K562 (cell line): ENCODE data around the gene HES4. TPM values are rescaled to one million over a fixed set of nuclear protein-coding genes. Genes with fewer than 3 reads are reported as not detected.

Experiments used
- DDX20 ChIP-seq: fragments of 450-650 bp; IDR thresholded peaks from 2 replicates; pipeline ENCODE4 v1.6.1; 2016; ENCODE audit warnings: missing genetic modification characterization, low read depth, mild to moderate bottlenecking, missing compliant biosample characterization, moderate library complexity
- E2F3 ChIP-seq: fragments of 250-450 bp; sonication (Bioruptor Pico); IDR thresholded peaks from 2 replicates; pipeline ENCODE4 v1.4.0; 2020; ENCODE audit warnings: mild to moderate bottlenecking
- ELF4 ChIP-seq: fragments of 450-650 bp; formaldehyde crosslinking; IDR thresholded peaks from 2 replicates; pipeline ENCODE4 v1.4.0; 2022; ENCODE audit warnings: missing genetic modification characterization
- ETS1 ChIP-seq: conservative IDR thresholded peaks from 2 replicates; pipeline ENCODE4 v1.6.1; 2011; ENCODE audit warnings: low read depth, mild to moderate bottlenecking, low read length; ENCODE audit not compliant: control insufficient read depth
- HMG20B ChIP-seq: fragments of 250-450 bp; sonication (Bioruptor Pico); IDR thresholded peaks from 2 replicates; pipeline ENCODE4 v1.5.0; 2021; ENCODE audit warnings: mild to moderate bottlenecking
- MAFK ChIP-seq: IDR thresholded peaks from 2 replicates; pipeline ENCODE4 v1.6.1; 2011; ENCODE audit warnings: low read length, improper control_type of control experiment
- MAX ChIP-seq: sonication (generic); formaldehyde crosslinking; IDR thresholded peaks from 2 replicates; pipeline ENCODE4 v1.9.0; 2022; ENCODE audit warnings: mild to moderate bottlenecking, missing genetic modification reagents
- MBD1 ChIP-seq: fragments of 250-450 bp; sonication (Bioruptor Pico); IDR thresholded peaks from 2 replicates; pipeline ENCODE4 v1.8.0; 2022; ENCODE audit warnings: inconsistent platforms
- MECOM ChIP-seq: fragments of 250-450 bp; sonication (Bioruptor Pico); IDR thresholded peaks from 2 replicates; pipeline ENCODE4 v1.8.0; 2022; ENCODE audit warnings: inconsistent platforms
- PKNOX1 ChIP-seq: fragments of 450-650 bp; IDR thresholded peaks from 2 replicates; pipeline ENCODE4 v1.6.1; 2016
- USF2 ChIP-seq: sonication (generic); formaldehyde crosslinking; IDR thresholded peaks from 2 replicates; pipeline ENCODE4 v1.5.0; 2020; ENCODE audit warnings: missing genetic modification reagents
- ZBTB12 ChIP-seq: fragments of 250-450 bp; sonication (Bioruptor Pico); IDR thresholded peaks from 2 replicates; pipeline ENCODE4 v1.4.0; 2020
- ZMIZ1 ChIP-seq, 2 experiments: fragments of 150-350 bp in 1 of 2; IDR thresholded peaks; 2 replicates each; pipeline ENCODE4 v1.6.1; 2012 to 2016; ENCODE audit warnings: low read depth in 2 of 2, low read length in 2 of 2, mild to moderate bottlenecking in 1 of 2, moderate library complexity in 1 of 2
- ZNF274 ChIP-seq: IDR thresholded peaks from 2 replicates; pipeline ENCODE4 v1.6.1; 2011; ENCODE audit warnings: low read depth, mild to moderate bottlenecking, low read length, moderate library complexity, borderline replicate concordance
- ZNF354B ChIP-seq: fragments of 250-450 bp; sonication (Bioruptor Pico); IDR thresholded peaks from 2 replicates; pipeline ENCODE4 v1.4.0; 2020
- ZNF699 ChIP-seq: fragments of 250-450 bp; sonication (Bioruptor Pico); IDR thresholded peaks from 2 replicates; pipeline ENCODE4 v1.8.0; 2021; ENCODE audit warnings: mild to moderate bottlenecking, moderate library complexity; ENCODE audit not compliant: insufficient replicate concordance
- ZNF717 ChIP-seq: fragments of 250-450 bp; sonication (Bioruptor Pico); IDR thresholded peaks from 2 replicates; pipeline ENCODE4 v1.5.0; 2021
- ZZZ3 ChIP-seq: fragments of 450-650 bp; IDR thresholded peaks from 2 replicates; pipeline ENCODE4 v1.6.1; 2016; ENCODE audit warnings: antibody characterized with exemption, mild to moderate bottlenecking, moderate library complexity
- polyA plus RNA-seq, 8 experiments: library from polyadenylated mRNA; depleted of rRNA in 4 of 8; stranded (reverse) in 5 of 8; unstranded in 3 of 8; fragments of >200 nt; fragmentation: Nextera tagmentation in 2 of 8; fragmentation: Illumina TruSeq in 1 of 8; extraction: Ambion mirVana in 2 of 8; extraction: Trizol in 1 of 8; gene quantifications; 2 replicates each; pipeline versions ENCODE4 v1.2.1 to v1.2.3, GENCODE V29; 2011 to 2014; ENCODE audit warnings: inconsistent platforms in 1 of 8, missing spikeins in 1 of 8
- total RNA-seq, 7 experiments: library from RNA; depleted of rRNA in 6 of 7; stranded (reverse); fragments of >200 nt in 6 of 7; fragmentation: Illumina TruSeq in 2 of 7; extraction: Trizol in 2 of 7; gene quantifications; 2 replicates each; pipeline versions ENCODE4 v1.2.1 to v1.2.3, GENCODE V29; 2011 to 2021; ENCODE audit warnings: low replicate concordance in 1 of 7

HES4 gene
- total and polyA plus RNA-seq, 9 of the 15 experiments (the other 6 are each of a cell fraction or from before 2014, with no cell fraction given), result 0.21 to 43.7 (median 5.3) TPM; not detected in 2

GRCh38 chr1:1000357-1001056 lies 610 bp upstream of the HES4 start (continued):
- no peak for TF ChIP-seq ZMIZ1 (IDR thresholded peaks at IDR 0.05; ENCODE audit: low read depth in 2 of 2, low read length in 2 of 2)
- TF ChIP-seq MBD1 (CRISPR knock-in tag), result no peak
- TF ChIP-seq USF2 (CRISPR knock-in tag), result peak; percentile 83
- TF ChIP-seq MAFK, result no peak
- peak; percentile 61; the same call in 1 of the 2 replicates for TF ChIP-seq MECOM (CRISPR knock-in tag)
- no peak for TF ChIP-seq HMG20B (CRISPR knock-in tag)
- TF ChIP-seq ELF4 (CRISPR knock-in tag), result 0 out of 2 replicates have a peak, but pooled peaks have one; percentile 5
- peak; percentile 54; the same call in 1 of the 2 replicates for TF ChIP-seq ETS1
- TF ChIP-seq ZNF717, result no peak
- no peak for TF ChIP-seq ZNF699 (CRISPR knock-in tag)
- TF ChIP-seq ZBTB12 (CRISPR knock-in tag), result peak; percentile 100
- no peak for TF ChIP-seq ZNF354B (CRISPR knock-in tag)
- no peak for TF ChIP-seq PKNOX1
- peak; percentile 56; the same call in 1 of the 2 replicates for TF ChIP-seq E2F3 (CRISPR knock-in tag)
- TF ChIP-seq ZZZ3, result no peak
- no peak for TF ChIP-seq ZNF274
- no peak for TF ChIP-seq DDX20 (tag)
- peak; percentile 100 for TF ChIP-seq MAX
